GM12875 (cell line): ENCODE data around the gene RIPOR3.
A peak's percentile ranks its signal among the peaks of the same experiment; 100 is the strongest.

Experiments used
- H3K4me3 ChIP-seq: one replicate; pipeline ENCODE4 v1.5.1; 2011; ENCODE audit warnings: low read depth, low read length, control low read depth
- CTCF ChIP-seq: IDR thresholded peaks from 2 replicates; pipeline ENCODE4 v1.5.1; 2011; ENCODE audit warnings: low read depth, mild to moderate bottlenecking, control low read depth, inconsistent platforms, low read length, moderate library complexity, borderline replicate concordance; ENCODE audit not compliant: insufficient read depth

Gene RIPOR3

GRCh38 chr20:50591233-50591852 lies 100.0 kb downstream of the RIPOR3 start:
- H3K4me3 ChIP-seq = no peak overlapping the region
- TF ChIP-seq CTCF = no peak

GRCh38 chr20:50590348-50590664 lies 101.0 kb downstream of the RIPOR3 start:
- no peak overlapping the region for H3K4me3 ChIP-seq
- no peak for TF ChIP-seq CTCF

- no peak overlapping the region for H3K4me3 ChIP-seq
- no peak for TF ChIP-seq CTCF
These were observed 101.6 kb downstream of the RIPOR3 start for GRCh38 chr20:50589548-50590347.

GRCh38 chr20:50588034-50588736 lies 103.2 kb downstream of the RIPOR3 start:
- TF ChIP-seq CTCF = peak; percentile 98
- no peak overlapping the region for H3K4me3 ChIP-seq

- TF ChIP-seq CTCF = no peak
- no peak overlapping the region for H3K4me3 ChIP-seq
These were observed 103.9 kb downstream of the RIPOR3 start for GRCh38 chr20:50587291-50587961.

GRCh38 chr20:50586531-50587232 lies 104.7 kb downstream of the RIPOR3 start:
- TF ChIP-seq CTCF = no peak
- no peak overlapping the region for H3K4me3 ChIP-seq
